ENCODE data around the gene AUNIP. TPM values are rescaled to one million over a fixed set of nuclear protein-coding genes. Genes with fewer than 3 reads are reported as not detected.
A peak's percentile ranks its signal among the peaks of the same experiment; 100 is the strongest.

The AUNIP gene
- total RNA-seq, 6 donors from 2014 or later = 0.43 to 1.1 (median 0.74) TPM; not detected in 3

GRCh38 chr1:25891606-25892005, 32.3 kb upstream of the AUNIP start:
- H3K27ac ChIP-seq = peak overlapping the region in 3 of 4 donors; percentile 26 to 88 (median 76)
- no peak for DNase-seq

GRCh38 chr1:25890239-25891034, 31.2 kb upstream of the AUNIP start:
- TF ChIP-seq POLR2AphosphoS5 (IDR thresholded peaks at IDR 0.05) (peak in 1 of 2 donors; percentile 45), POLR2A (IDR thresholded peaks at IDR 0.05) (no peak)
- Histone ChIP-seq H3K36me3 (no peaks in the 10 kb centered on the region), H3K27ac (peak overlapping the region; percentile 23 to 56 (median 34)), H3K4me1 (peaks cover 7 to 24% (median 19%) of the 10 kb centered on the region in 4 donors), H3K27me3 (no peaks in the 10 kb centered on the region), H3K4me3 (no peak overlapping the region), H3K9me3 (no peaks in the 10 kb centered on the region)
- 59 to 68% methylated on average over 5 to 10 of the region's 10 CpGs for WGBS, 2 donors
- ATAC-seq (ENCODE audit: low FRiP score in 2 of 2) = peak in 1 of 2 donors; percentile 68
- peak in 1 of 2 donors; percentile 78 for DNase-seq

More at GRCh38 chr1:25891606-25892005, 32.3 kb upstream of the AUNIP start:
- ATAC-seq (ENCODE audit: low FRiP score in 2 of 2) = no peak
- WGBS, 2 donors = 89 to 90% methylated on average over 5 of the region's 5 CpGs
- Histone ChIP-seq H3K4me3 (no peak overlapping the region), H3K36me3 (no peaks in the 10 kb centered on the region), H3K27me3 (no peaks in the 10 kb centered on the region), H3K9me3 (no peaks in the 10 kb centered on the region), H3K4me1 (peaks cover 12 to 31% (median 21%) of the 10 kb centered on the region in 4 donors)
- TF ChIP-seq POLR2A (IDR thresholded peaks at IDR 0.05) (no peak), EP300 (IDR thresholded peaks at IDR 0.05) (no peak), POLR2AphosphoS5 (IDR thresholded peaks at IDR 0.05) (no peak), CTCF (IDR thresholded peaks at IDR 0.05) (no peak)

GRCh38 chr1:25889470-25889869, 30.2 kb upstream of the AUNIP start:
- WGBS, 2 donors = 82 to 89% methylated on average over 3 of the region's 3 CpGs
- Histone ChIP-seq H3K9me3 (no peaks in the 10 kb centered on the region), H3K4me3 (no peak overlapping the region), H3K27ac (peak overlapping the region in 2 of 4 donors; percentile 29 to 56), H3K36me3 (no peaks in the 10 kb centered on the region), H3K4me1 (peaks cover 6 to 20% (median 16%) of the 10 kb centered on the region in 4 donors), H3K27me3 (no peaks in the 10 kb centered on the region)
- DNase-seq (no peak), ATAC-seq (ENCODE audit: low FRiP score in 2 of 2) (no peak)
- TF ChIP-seq POLR2AphosphoS5 (IDR thresholded peaks at IDR 0.05) = no peak
- no peak for TF ChIP-seq CTCF (IDR thresholded peaks at IDR 0.05)
- no peak for TF ChIP-seq POLR2A (IDR thresholded peaks at IDR 0.05)
- TF ChIP-seq EP300 (IDR thresholded peaks at IDR 0.05) = no peak

GRCh38 chr1:25888426-25888987, 29.2 kb upstream of the AUNIP start:
- peaks cover 6 to 20% (median 16%) of the 10 kb centered on the region in 4 donors for H3K4me1 ChIP-seq
- no peak overlapping the region for H3K4me3 ChIP-seq

More at GRCh38 chr1:25888426-25888987, 29.2 kb upstream of the AUNIP start:
- H3K27ac ChIP-seq = no peak overlapping the region
- no peak for ATAC-seq (ENCODE audit: low FRiP score in 2 of 2)
- H3K9me3 ChIP-seq = no peaks in the 10 kb centered on the region
- no peaks in the 10 kb centered on the region for H3K27me3 ChIP-seq
- DNase-seq = no peak
- no peaks in the 10 kb centered on the region for H3K36me3 ChIP-seq
- TF ChIP-seq POLR2A (IDR thresholded peaks at IDR 0.05) (no peak), CTCF (IDR thresholded peaks at IDR 0.05) (no peak), POLR2AphosphoS5 (IDR thresholded peaks at IDR 0.05) (no peak), EP300 (IDR thresholded peaks at IDR 0.05) (no peak)
- 81 to 83% methylated on average over 7 of the region's 7 CpGs for WGBS, 2 donors

Measured in upper lobe of left lung (tissue), 6 donors.